GM23338 (cell line): ENCODE measurements around the gene ADSS1. TPM values are rescaled to one million over a fixed set of nuclear protein-coding genes. Genes with fewer than 3 reads are reported as not detected.
A peak's percentile ranks its signal among the peaks of the same experiment; 100 is the strongest.

ENCODE experiments used
- ATAC-seq: fragments of 200-7000 bp; cut with Tn5 transposase; 3 replicates; pipeline ENCODE4 v1.9.1; 2020
- DNase-seq: peaks from one replicate; pipeline ENCODE4 v3.0.0-alpha.2; 2015; ENCODE audit warnings: low spot score
- H2AFZ ChIP-seq: fragments of 200-600 bp; sonication (generic); 2 replicates; pipeline ENCODE4 v1.8.0; 2016; ENCODE audit warnings: antibody characterized with exemption, mild to moderate bottlenecking, moderate library complexity
- H3F3A ChIP-seq: fragments of 200-600 bp; sonication (generic); replicated peaks from 2 replicates; pipeline ENCODE4 v1.8.0; 2017; ENCODE audit warnings: antibody characterized with exemption, mixed run types, low read depth
- H3K27ac ChIP-seq: fragments of 200-600 bp; sonication (generic); 2 replicates; pipeline ENCODE4 v1.6.1; 2016; ENCODE audit warnings: low read depth
- H3K27me3 ChIP-seq: fragments of 200-600 bp; sonication (generic); 2 replicates; pipeline ENCODE4 v1.8.0; 2016; ENCODE audit warnings: mild to moderate bottlenecking, mixed run types, moderate library complexity; ENCODE audit not compliant: insufficient read depth
- H3K36me3 ChIP-seq: fragments of 200-600 bp; sonication (generic); 2 replicates; pipeline ENCODE4 v1.8.0; 2016; ENCODE audit warnings: mild to moderate bottlenecking; ENCODE audit not compliant: insufficient read depth
- H3K4me1 ChIP-seq: fragments of 200-600 bp; sonication (generic); 2 replicates; pipeline ENCODE4 v1.8.0; 2016; ENCODE audit warnings: mild to moderate bottlenecking, moderate library complexity; ENCODE audit not compliant: insufficient read depth
- H3K4me2 ChIP-seq: fragments of 200-600 bp; sonication (generic); 2 replicates; pipeline ENCODE4 v1.7.1; 2017; ENCODE audit warnings: mixed run types
- H3K4me3 ChIP-seq: fragments of 200-600 bp; sonication (generic); 2 replicates; pipeline ENCODE4 v1.6.1; 2016; ENCODE audit warnings: mixed run types
- H3K79me2 ChIP-seq: fragments of 200-600 bp; sonication (generic); replicated peaks from 2 replicates; pipeline ENCODE4 v1.8.0; 2017; ENCODE audit warnings: mild to moderate bottlenecking; ENCODE audit not compliant: insufficient read depth
- H3K9me2 ChIP-seq: fragments of 200-600 bp; sonication (generic); 2 replicates; pipeline ENCODE4 v1.8.0; 2017; ENCODE audit not compliant: insufficient read depth
- H4K20me1 ChIP-seq: fragments of 200-600 bp; sonication (generic); replicated peaks from 2 replicates; pipeline ENCODE4 v1.8.0; 2017; ENCODE audit warnings: mild to moderate bottlenecking; ENCODE audit not compliant: insufficient read depth
- H3K27ac Mint-ChIP-seq: 2 replicates; pipeline ENCODE4 v1.8.0; 2020; ENCODE audit warnings: inconsistent platforms, mild to moderate bottlenecking, moderate library complexity, mixed read lengths
- H3K27me3 Mint-ChIP-seq: 3 replicates; pipeline ENCODE4 v1.8.0; 2022; ENCODE audit warnings: low read depth, mild to moderate bottlenecking, moderate library complexity, mixed read lengths, inconsistent platforms; ENCODE audit not compliant: insufficient read depth, poor library complexity
- H3K36me3 Mint-ChIP-seq: 3 replicates; pipeline ENCODE4 v1.8.0; 2021; ENCODE audit warnings: low read depth, mild to moderate bottlenecking, inconsistent platforms, moderate library complexity, mixed read lengths
- H3K4me1 Mint-ChIP-seq: 3 replicates; pipeline ENCODE4 v1.8.0; 2020; ENCODE audit warnings: mild to moderate bottlenecking, inconsistent platforms, mixed read lengths
- H3K4me3 Mint-ChIP-seq: 3 replicates; pipeline ENCODE4 v1.8.0; 2021; ENCODE audit warnings: moderate library complexity, mild to moderate bottlenecking, inconsistent platforms, mixed read lengths
- H3K9me3 Mint-ChIP-seq: 3 replicates; pipeline ENCODE4 v1.8.0; 2020; ENCODE audit warnings: moderate library complexity, mild to moderate bottlenecking, inconsistent platforms, mixed read lengths
- CREB1 ChIP-seq: fragments of 250-450 bp; sonication (Bioruptor Pico); IDR thresholded peaks from 2 replicates; pipeline ENCODE4 v1.5.0; 2020; ENCODE audit warnings: low read depth, mild to moderate bottlenecking, moderate library complexity
- CTCF ChIP-seq, 2 experiments: fragments of 200-600 bp in 1 of 2; sonication (generic) in 1 of 2; conservative IDR thresholded peaks; 2 replicates each; pipeline versions ENCODE4 v1.5.1 to v1.6.1; 2016 to 2017; ENCODE audit warnings: antibody characterized with exemption in 2 of 2, low read depth in 2 of 2, mild to moderate bottlenecking in 2 of 2, moderate library complexity in 1 of 2
- EZH2 ChIP-seq: fragments of 200-600 bp; sonication (generic); IDR thresholded peaks from one replicate; pipeline ENCODE4 v1.8.0; 2017; ENCODE audit warnings: antibody characterized with exemption, mild to moderate bottlenecking, low read depth; ENCODE audit not compliant: unreplicated experiment
- EZH2phosphoT487 ChIP-seq: fragments of 200-600 bp; sonication (generic); IDR thresholded peaks from one replicate; pipeline ENCODE4 v1.8.1; 2018; ENCODE audit warnings: antibody characterized with exemption; ENCODE audit not compliant: unreplicated experiment
- NANOG ChIP-seq: IDR thresholded peaks from 2 replicates; pipeline ENCODE4 v1.6.1; 2016; ENCODE audit warnings: antibody characterized with exemption, borderline replicate concordance
- POLR2AphosphoS5 ChIP-seq: IDR thresholded peaks from 2 replicates; pipeline ENCODE4 v1.6.1; 2016; ENCODE audit warnings: antibody characterized with exemption, low read depth
- STAT1 ChIP-seq: IDR thresholded peaks from one replicate; pipeline ENCODE4 v1.6.1; 2016; ENCODE audit warnings: antibody characterized with exemption; ENCODE audit not compliant: unreplicated experiment
- ZNF114 ChIP-seq: fragments of 250-450 bp; sonication (Bioruptor Pico); IDR thresholded peaks from 2 replicates; pipeline ENCODE4 v1.5.0; 2020; ENCODE audit warnings: mild to moderate bottlenecking, moderate library complexity
- ZNF331 ChIP-seq: fragments of 250-450 bp; sonication (Bioruptor Pico); IDR thresholded peaks from 2 replicates; pipeline ENCODE4 v1.5.0; 2020; ENCODE audit warnings: low read depth, mild to moderate bottlenecking, moderate library complexity
- ZNF462 ChIP-seq: fragments of 250-450 bp; sonication (Bioruptor Pico); IDR thresholded peaks from 2 replicates; pipeline ENCODE4 v1.5.0; 2020; ENCODE audit warnings: mild to moderate bottlenecking, moderate library complexity
- polyA plus RNA-seq: library from polyadenylated mRNA; unstranded; fragments of >200 nt; fragmentation: Nextera tagmentation; extraction: Ambion mirVana; gene quantifications from 2 replicates; pipeline ENCODE4 v1.2.1, GENCODE V29; 2016
- total RNA-seq: library from RNA; depleted of rRNA; stranded (reverse); fragments of >200 nt; shearing (Covaris generic); gene quantifications from 2 replicates; pipeline ENCODE4 v1.2.3, GENCODE V29; 2014

ADSS1 gene
- total and polyA plus RNA-seq, 2 experiments from 2014 or later = 9.5 to 11.6 TPM

GRCh38 chr14:104776481-104776880 is 52.5 kb downstream of the ADSS1 start:
- TF ChIP-seq NANOG = no peak
- TF ChIP-seq ZNF114 (CRISPR knock-in tag) = no peak
- TF ChIP-seq STAT1 = no peak
- no peak for TF ChIP-seq ZNF331 (CRISPR knock-in tag)
- TF ChIP-seq EZH2phosphoT487 = no peak
- TF ChIP-seq CREB1 (CRISPR knock-in tag) = no peak
- no peak for TF ChIP-seq EZH2
- Mint-ChIP-seq H3K4me1 (no peaks in the 10 kb centered on the region), H3K36me3 (peaks cover 20% of the 10 kb centered on the region), H3K27ac (no peak overlapping the region), H3K9me3 (no peaks in the 10 kb centered on the region), H3K4me3 (no peak overlapping the region), H3K27me3 (peaks cover 4% of the 10 kb centered on the region)
- H3K4me3 ChIP-seq = no peak overlapping the region
- H3K9me2 ChIP-seq = no peaks in the 10 kb centered on the region
- H3K4me1 ChIP-seq = no peaks in the 10 kb centered on the region
- H3F3A ChIP-seq = no peaks in the 10 kb centered on the region
- no peak overlapping the region for H3K4me2 ChIP-seq
- H4K20me1 ChIP-seq = no peaks in the 10 kb centered on the region
- no peak for ATAC-seq
- H3K79me2 ChIP-seq = no peaks in the 10 kb centered on the region
- no peaks in the 10 kb centered on the region for H3K27me3 ChIP-seq
- no peak overlapping the region for H2AFZ ChIP-seq
- 0 out of 2 replicates have a peak, but pooled peaks cover under 1% of the 10 kb centered on the region for H3K36me3 ChIP-seq
- DNase-seq = no peak
- no peak overlapping the region for H3K27ac ChIP-seq

- no peak overlapping the region for H2AFZ ChIP-seq
- H3K36me3 ChIP-seq = no peaks in the 10 kb centered on the region
- H4K20me1 ChIP-seq = no peaks in the 10 kb centered on the region
- no peaks in the 10 kb centered on the region for H3K79me2 ChIP-seq
- H3K36me3 Mint-ChIP-seq = peaks cover 12% of the 10 kb centered on the region
- H3K27me3 ChIP-seq = no peaks in the 10 kb centered on the region
- H3K4me3 Mint-ChIP-seq = no peak overlapping the region
- H3K27ac Mint-ChIP-seq = no peak overlapping the region
- DNase-seq (peak; percentile 41), ATAC-seq (peak; percentile 44)
- H3K4me2 ChIP-seq = no peak overlapping the region
- no peak overlapping the region for H3K27ac ChIP-seq
- H3K4me3 ChIP-seq = no peak overlapping the region
- H3K4me1 Mint-ChIP-seq = no peaks in the 10 kb centered on the region
- peaks cover 4% of the 10 kb centered on the region for H3K27me3 Mint-ChIP-seq
- H3F3A ChIP-seq = no peaks in the 10 kb centered on the region
- H3K9me2 ChIP-seq = no peaks in the 10 kb centered on the region
- TF ChIP-seq POLR2AphosphoS5 (no peak), ZNF462 (CRISPR knock-in tag) (no peak), CTCF (conservative IDR thresholded peaks at IDR 0.05; ENCODE audit: low read depth in 2 of 2) (peak in 1 of 2 experiments; percentile 33; a peak in 1 of 4 replicates)
- H3K4me1 ChIP-seq = no peaks in the 10 kb centered on the region
- no peaks in the 10 kb centered on the region for H3K9me3 Mint-ChIP-seq
These were observed 53.2 kb downstream of the ADSS1 start for GRCh38 chr14:104776961-104777807.
